LNCaP clone FGC (cell line): ENCODE data around the gene CCDC61.

Experiments
- DNase-seq: peaks from one replicate; pipeline ENCODE4 v3.0.0-alpha.2; 2011; ENCODE audit warnings: low read depth
- H3K4me3 ChIP-seq: 2 replicates; pipeline ENCODE4 v1.5.1; 2011; ENCODE audit warnings: mild to moderate bottlenecking, low read depth, low read length, control low read depth
- CTCF ChIP-seq: IDR thresholded peaks from 2 replicates; pipeline ENCODE4 v1.5.1; 2012; ENCODE audit warnings: mild to moderate bottlenecking; ENCODE audit not compliant: control insufficient read depth, insufficient read depth; ENCODE audit errors: extremely low read depth

CCDC61 gene, protein sequence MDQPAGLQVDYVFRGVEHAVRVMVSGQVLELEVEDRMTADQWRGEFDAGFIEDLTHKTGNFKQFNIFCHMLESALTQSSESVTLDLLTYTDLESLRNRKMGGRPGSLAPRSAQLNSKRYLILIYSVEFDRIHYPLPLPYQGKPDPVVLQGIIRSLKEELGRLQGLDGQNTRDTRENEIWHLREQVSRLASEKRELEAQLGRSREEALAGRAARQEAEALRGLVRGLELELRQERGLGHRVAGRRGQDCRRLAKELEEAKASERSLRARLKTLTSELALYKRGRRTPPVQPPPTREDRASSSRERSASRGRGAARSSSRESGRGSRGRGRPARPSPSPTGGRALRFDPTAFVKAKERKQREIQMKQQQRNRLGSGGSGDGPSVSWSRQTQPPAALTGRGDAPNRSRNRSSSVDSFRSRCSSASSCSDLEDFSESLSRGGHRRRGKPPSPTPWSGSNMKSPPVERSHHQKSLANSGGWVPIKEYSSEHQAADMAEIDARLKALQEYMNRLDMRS

DNA sequence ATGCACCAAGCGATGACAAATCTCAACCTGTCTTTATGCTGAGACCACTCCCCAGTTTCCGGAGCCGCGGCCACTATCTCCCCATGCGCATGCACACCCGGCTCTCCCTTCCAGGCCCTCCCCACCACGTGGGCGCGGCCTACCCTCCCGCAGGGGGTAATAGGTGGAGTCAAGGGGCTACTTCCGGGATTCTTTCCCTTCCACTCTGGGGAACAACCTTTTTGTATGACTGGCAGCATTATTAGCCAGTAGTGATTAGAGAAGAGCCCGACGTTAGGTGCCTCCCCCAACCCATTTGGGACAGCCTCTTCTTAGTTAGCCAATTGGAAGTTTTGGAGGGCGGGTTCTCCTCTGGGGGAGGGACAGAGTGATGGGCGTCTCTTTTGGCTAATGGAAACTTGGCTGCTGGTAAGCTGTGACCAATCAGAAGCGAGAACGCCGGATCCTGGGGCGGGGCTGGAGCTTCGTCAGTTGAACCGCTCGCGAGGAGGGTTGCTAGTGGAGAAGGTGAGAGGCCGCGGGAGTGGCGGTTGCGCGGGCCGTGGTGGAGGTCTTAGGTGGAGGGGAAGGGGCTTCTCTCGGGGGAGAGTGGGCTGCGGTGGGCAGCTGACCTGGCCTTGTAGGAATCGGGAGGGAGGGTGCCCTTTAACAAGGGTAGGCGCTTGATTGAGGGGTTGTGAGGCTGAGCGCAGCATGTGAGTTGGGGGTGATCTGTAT, at the start of gene CCDC61:
Gene CCDC61 (plus strand): TSS at position 470 of the 717 bp plus-strand sequence. CDS start 7,552 bp downstream, outside the sequence.
- TF ChIP-seq CTCF, result no peak
- peak within 1 kb of the TSS; percentile 75 for H3K4me3 ChIP-seq
- peak; percentile 95 for DNase-seq

- TF ChIP-seq CTCF, result no peak
- no peak overlapping the region for H3K4me3 ChIP-seq
- DNase-seq, result no peak
Measured at GRCh38 chr19:45947926-45948325, 47.3 kb upstream of the CCDC61 start.

GRCh38 chr19:45952341-45952685, 43.0 kb upstream of the CCDC61 start:
- no peak overlapping the region for H3K4me3 ChIP-seq
- no peak for DNase-seq

DNA sequence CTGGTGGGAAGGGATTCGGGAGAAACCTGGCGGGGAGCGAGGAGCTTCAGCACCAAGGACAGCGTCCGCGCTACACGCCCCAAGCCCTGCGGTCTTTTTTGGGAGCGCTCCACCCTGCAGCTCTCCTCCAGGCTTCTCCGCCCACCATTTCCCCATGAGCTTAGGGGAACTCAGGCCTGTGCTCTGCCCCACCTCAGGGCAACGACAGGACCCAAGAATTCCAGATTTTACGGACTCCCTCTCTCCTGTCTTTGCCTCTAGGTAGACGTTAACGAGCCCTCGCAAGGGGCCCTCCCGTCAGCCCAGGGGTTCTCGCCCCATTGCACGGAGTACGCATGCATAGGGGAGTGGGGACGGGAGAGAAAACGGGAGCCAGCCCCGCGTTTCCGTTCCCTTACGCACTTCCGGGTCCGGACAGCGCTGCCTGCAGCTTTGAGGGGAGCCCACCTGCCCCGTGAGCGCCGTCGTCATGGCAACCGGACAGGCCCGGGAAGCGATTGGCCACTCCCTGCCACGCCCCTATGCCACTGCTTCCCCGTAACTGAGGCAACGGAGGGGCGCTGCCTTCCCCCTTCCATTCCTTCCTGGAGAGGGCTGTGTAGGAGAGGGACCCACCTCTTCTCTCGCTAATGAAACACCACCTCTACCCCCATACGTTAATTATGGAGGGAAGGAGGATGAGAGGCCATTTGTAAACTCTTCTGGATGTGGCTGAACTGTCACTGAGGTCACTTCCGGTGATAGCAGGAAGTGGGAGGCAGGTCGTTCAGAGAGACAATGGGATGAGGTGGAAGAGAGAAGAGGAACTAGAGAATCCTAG, 42.4 kb upstream of the CCDC61 start:
- TF ChIP-seq CTCF, result no peak
- H3K4me3 ChIP-seq, result no peak overlapping the region
- DNase-seq, result no peak

More at GRCh38 chr19:45952341-45952685, 43.0 kb upstream of the CCDC61 start:
- no peak for TF ChIP-seq CTCF

DNA sequence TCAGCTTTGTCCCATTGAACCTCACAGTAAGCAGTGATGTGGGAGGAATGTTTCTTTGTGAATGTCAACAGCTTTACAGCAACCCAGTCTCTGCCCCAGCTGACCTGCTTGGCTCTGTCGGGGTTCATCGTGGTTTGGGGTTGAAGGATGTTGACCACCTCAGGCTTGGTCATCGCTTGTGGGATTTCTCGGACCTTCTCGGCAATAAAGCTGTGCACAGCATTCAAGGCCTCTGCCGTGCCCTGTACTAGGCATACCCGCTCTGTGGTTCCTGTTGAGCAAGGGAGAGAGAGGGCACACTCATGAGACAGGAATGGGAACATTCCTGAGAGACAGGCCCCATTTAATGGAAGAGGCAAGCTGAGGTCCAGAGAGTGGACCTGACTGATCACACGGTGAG, 41.6 kb upstream of the CCDC61 start:
- no peak for TF ChIP-seq CTCF
- no peak for DNase-seq
- no peak overlapping the region for H3K4me3 ChIP-seq

DNA sequence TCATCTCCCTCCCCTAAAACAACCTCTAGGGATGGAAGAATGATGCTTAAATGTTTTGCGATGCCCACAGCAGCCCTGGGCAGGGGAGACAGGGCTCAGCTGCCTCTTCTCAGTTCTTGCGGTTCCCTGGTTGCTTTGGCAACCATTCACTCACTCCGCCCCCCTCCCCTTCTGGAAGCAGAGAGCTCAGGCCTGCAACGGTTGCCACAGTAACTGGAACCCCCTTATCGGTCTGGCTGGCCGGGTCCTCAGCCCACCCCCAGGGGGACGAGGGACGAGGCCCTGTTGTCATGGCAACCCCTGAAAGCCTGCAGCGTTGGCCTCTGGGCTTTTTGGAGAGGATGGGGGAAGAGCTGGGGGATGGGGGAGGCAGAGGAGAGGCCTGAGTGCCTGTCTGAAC, 41.1 kb upstream of the CCDC61 start:
- no peak overlapping the region for H3K4me3 ChIP-seq
- TF ChIP-seq CTCF, result no peak
- no peak for DNase-seq
